ENCODE measurements around the gene FANCC. TPM values are rescaled to one million over a fixed set of nuclear protein-coding genes. Genes with fewer than 3 reads are reported as not detected.

FANCC gene
- total RNA-seq, 1 donor from 2014 or later: 7.9 TPM

- FAIRE-seq: no peak
- H3K9me3 ChIP-seq (ENCODE audit: insufficient read depth, low read depth, low read length): no peaks in the 10 kb centered on the region
Measured at GRCh38 chr9:95250462-95251221, 66.9 kb downstream of the FANCC start.

GRCh38 chr9:95249986-95250385 lies 67.5 kb downstream of the FANCC start:
- TF ChIP-seq EZH2 (IDR thresholded peaks at IDR 0.05; ENCODE audit: insufficient read depth, low read length) (no peak), CTCF (IDR thresholded peaks at IDR 0.05; ENCODE audit: insufficient read depth, low read depth, low read length) (no peak)
- H3K36me3 Mint-ChIP-seq (ENCODE audit: low read depth, unreplicated experiment): peaks cover 2% of the 10 kb centered on the region
- H3K9me3 Mint-ChIP-seq (ENCODE audit: unreplicated experiment): no peaks in the 10 kb centered on the region
- no peak overlapping the region for H3K9ac ChIP-seq (ENCODE audit: low read length)
- no peak overlapping the region for H3K4me3 ChIP-seq (ENCODE audit: insufficient read depth, low read depth, low read length)
- no peaks in the 10 kb centered on the region for H3K4me1 ChIP-seq (ENCODE audit: insufficient read depth, low read length)
- H4K20me1 ChIP-seq (ENCODE audit: insufficient read depth, low read length): peaks cover 5% of the 10 kb centered on the region
- H3K4me1 Mint-ChIP-seq (ENCODE audit: low read depth, unreplicated experiment): no peaks in the 10 kb centered on the region
- no peak overlapping the region for H3K4me2 ChIP-seq (ENCODE audit: low read length)
- no peak overlapping the region for H2AFZ ChIP-seq (ENCODE audit: low read depth, low read length)
- H3K4me3 Mint-ChIP-seq (ENCODE audit: unreplicated experiment): no peak overlapping the region
- no peak overlapping the region for H3K27ac Mint-ChIP-seq (ENCODE audit: unreplicated experiment)
- DNase-seq (ENCODE audit: low read depth) (no peak), FAIRE-seq (no peak)
- H3K27me3 ChIP-seq (ENCODE audit: insufficient read depth, low read length): no peaks in the 10 kb centered on the region
- H3K36me3 ChIP-seq (ENCODE audit: insufficient read depth, low read length): no peaks in the 10 kb centered on the region
- H3K9me3 ChIP-seq (ENCODE audit: insufficient read depth, low read depth, low read length): no peaks in the 10 kb centered on the region
- H3K27me3 Mint-ChIP-seq (ENCODE audit: low read depth, unreplicated experiment): no peaks in the 10 kb centered on the region
- no peak overlapping the region for H3K27ac ChIP-seq (ENCODE audit: low read depth, low read length)
- H3K79me2 ChIP-seq (ENCODE audit: insufficient read depth, low read length): no peaks in the 10 kb centered on the region

More at GRCh38 chr9:95250462-95251221, 66.9 kb downstream of the FANCC start:
- Histone ChIP-seq H3K4me3 (ENCODE audit: insufficient read depth, low read depth, low read length) (no peak overlapping the region), H3K79me2 (ENCODE audit: insufficient read depth, low read length) (no peaks in the 10 kb centered on the region), H3K27ac (ENCODE audit: low read depth, low read length) (no peak overlapping the region), H3K9ac (ENCODE audit: low read length) (no peak overlapping the region), H3K4me2 (ENCODE audit: low read length) (no peak overlapping the region), H4K20me1 (ENCODE audit: insufficient read depth, low read length) (peaks cover 5% of the 10 kb centered on the region), H2AFZ (ENCODE audit: low read depth, low read length) (peak overlapping the region; percentile 10), H3K36me3 (ENCODE audit: insufficient read depth, low read length) (no peaks in the 10 kb centered on the region), H3K27me3 (ENCODE audit: insufficient read depth, low read length) (no peaks in the 10 kb centered on the region), H3K4me1 (ENCODE audit: insufficient read depth, low read length) (no peaks in the 10 kb centered on the region)
- Mint-ChIP-seq H3K27ac (ENCODE audit: unreplicated experiment) (no peak overlapping the region), H3K4me3 (ENCODE audit: unreplicated experiment) (no peak overlapping the region), H3K9me3 (ENCODE audit: unreplicated experiment) (peaks cover under 1% of the 10 kb centered on the region), H3K27me3 (ENCODE audit: low read depth, unreplicated experiment) (no peaks in the 10 kb centered on the region), H3K36me3 (ENCODE audit: low read depth, unreplicated experiment) (peaks cover 4% of the 10 kb centered on the region), H3K4me1 (ENCODE audit: low read depth, unreplicated experiment) (no peaks in the 10 kb centered on the region)
- no peak for DNase-seq (ENCODE audit: low read depth)
- TF ChIP-seq EZH2 (IDR thresholded peaks at IDR 0.05; ENCODE audit: insufficient read depth, low read length): no peak
- no peak for TF ChIP-seq CTCF (IDR thresholded peaks at IDR 0.05; ENCODE audit: insufficient read depth, low read depth, low read length)

- Histone ChIP-seq H3K27ac (ENCODE audit: low read depth, low read length) (no peak overlapping the region), H4K20me1 (ENCODE audit: insufficient read depth, low read length) (peaks cover 5% of the 10 kb centered on the region), H3K9me3 (ENCODE audit: insufficient read depth, low read depth, low read length) (no peaks in the 10 kb centered on the region), H3K27me3 (ENCODE audit: insufficient read depth, low read length) (no peaks in the 10 kb centered on the region), H3K4me2 (ENCODE audit: low read length) (no peak overlapping the region), H3K4me3 (ENCODE audit: insufficient read depth, low read depth, low read length) (no peak overlapping the region), H3K36me3 (ENCODE audit: insufficient read depth, low read length) (no peaks in the 10 kb centered on the region), H3K79me2 (ENCODE audit: insufficient read depth, low read length) (no peaks in the 10 kb centered on the region), H3K9ac (ENCODE audit: low read length) (no peak overlapping the region), H3K4me1 (ENCODE audit: insufficient read depth, low read length) (no peaks in the 10 kb centered on the region), H2AFZ (ENCODE audit: low read depth, low read length) (no peak overlapping the region)
- H3K4me1 Mint-ChIP-seq (ENCODE audit: low read depth, unreplicated experiment): no peaks in the 10 kb centered on the region
- H3K9me3 Mint-ChIP-seq (ENCODE audit: unreplicated experiment): no peaks in the 10 kb centered on the region
- FAIRE-seq (no peak), DNase-seq (ENCODE audit: low read depth) (no peak)
- H3K27me3 Mint-ChIP-seq (ENCODE audit: low read depth, unreplicated experiment): no peaks in the 10 kb centered on the region
- no peak overlapping the region for H3K4me3 Mint-ChIP-seq (ENCODE audit: unreplicated experiment)
- H3K36me3 Mint-ChIP-seq (ENCODE audit: low read depth, unreplicated experiment): peaks cover 2% of the 10 kb centered on the region
- H3K27ac Mint-ChIP-seq (ENCODE audit: unreplicated experiment): no peak overlapping the region
- TF ChIP-seq EZH2 (IDR thresholded peaks at IDR 0.05; ENCODE audit: insufficient read depth, low read length) (no peak), CTCF (IDR thresholded peaks at IDR 0.05; ENCODE audit: insufficient read depth, low read depth, low read length) (no peak)
Measured at GRCh38 chr9:95246547-95246946, 71.0 kb downstream of the FANCC start.
